Liver (tissue), 9 donors: ENCODE data around the gene WHAMM. TPM values are rescaled to one million over a fixed set of nuclear protein-coding genes. Genes with fewer than 3 reads are reported as not detected.

Experiments used
- DNase-seq: peaks from one replicate; pipeline ENCODE4 v3.0.0-alpha.2; 2017; ENCODE audit warnings: low spot score
- H3K27ac ChIP-seq, 2 donors: one replicate each; pipeline ENCODE4 v1.7.0; 2013; ENCODE audit warnings: inconsistent platforms in 2 of 2, low read length in 2 of 2, control low read depth in 1 of 2, low read depth in 1 of 2, mild to moderate bottlenecking in 1 of 2
- H3K27me3 ChIP-seq, 4 donors: one replicate each; pipeline versions ENCODE4 v1.6.1 to v1.7.0; 2013; ENCODE audit warnings: low read length in 3 of 4, inconsistent platforms in 1 of 4, mild to moderate bottlenecking in 1 of 4, moderate library complexity in 1 of 4; ENCODE audit not compliant: control insufficient read depth in 4 of 4, insufficient read depth in 4 of 4
- H3K36me3 ChIP-seq, 4 donors: one replicate each; pipeline versions ENCODE4 v1.6.1 to v1.7.0; 2013; ENCODE audit warnings: low read length in 3 of 4, mild to moderate bottlenecking in 3 of 4, low read depth in 1 of 4, moderate library complexity in 1 of 4; ENCODE audit not compliant: control insufficient read depth in 4 of 4, insufficient read depth in 3 of 4
- H3K4me1 ChIP-seq, 4 donors: one replicate each; pipeline versions ENCODE4 v1.6.1 to v1.7.0; 2013; ENCODE audit warnings: low read length in 3 of 4, mild to moderate bottlenecking in 3 of 4, moderate library complexity in 1 of 4; ENCODE audit not compliant: control insufficient read depth in 4 of 4, insufficient read depth in 4 of 4
- H3K4me3 ChIP-seq, 3 donors: one replicate each; pipeline versions ENCODE4 v1.6.1 to v1.7.0; 2013; ENCODE audit warnings: low read length in 3 of 3, control low read depth in 1 of 3, low read depth in 1 of 3, mild to moderate bottlenecking in 1 of 3
- H3K9ac ChIP-seq, 2 donors: one replicate each; pipeline ENCODE4 v1.7.0; 2013; ENCODE audit warnings: low read length in 2 of 2, mild to moderate bottlenecking in 2 of 2, moderate library complexity in 2 of 2, control low read depth in 1 of 2, low read depth in 1 of 2
- H3K9me3 ChIP-seq, 4 donors: one replicate each; pipeline versions ENCODE4 v1.6.1 to v1.7.0; 2013; ENCODE audit warnings: low read length in 3 of 4; ENCODE audit not compliant: control insufficient read depth in 4 of 4
- CTCF ChIP-seq: fragments of 150-350 bp; IDR thresholded peaks from 2 replicates; pipeline ENCODE4 v1.5.1; 2017; ENCODE audit warnings: improper control_type of control experiment, low read depth, low read length; ENCODE audit not compliant: missing input control
- EGR1 ChIP-seq, 2 donors: IDR thresholded peaks; 2 replicates each; pipeline ENCODE4 v1.6.1; 2016 to 2018; ENCODE audit warnings: antibody characterized with exemption in 2 of 2, low read depth in 2 of 2
- FOXA1 ChIP-seq: IDR thresholded peaks from 2 replicates; pipeline ENCODE4 v1.6.1; 2016; ENCODE audit warnings: antibody characterized with exemption
- FOXA2 ChIP-seq: IDR thresholded peaks from 2 replicates; pipeline ENCODE4 v1.6.1; 2016; ENCODE audit warnings: antibody characterized with exemption
- GABPA ChIP-seq, 2 donors: IDR thresholded peaks in 1 of 2; conservative IDR thresholded peaks in 1 of 2; 2 replicates each; pipeline ENCODE4 v1.6.1; 2016; ENCODE audit warnings: antibody characterized with exemption in 2 of 2, mild to moderate bottlenecking in 1 of 2, moderate library complexity in 1 of 2
- HNF4A ChIP-seq, 2 donors: conservative IDR thresholded peaks; 2 replicates each; pipeline ENCODE4 v1.6.1; 2016; ENCODE audit warnings: antibody characterized with exemption in 2 of 2, mild to moderate bottlenecking in 2 of 2
- HNF4G ChIP-seq: IDR thresholded peaks from 2 replicates; pipeline ENCODE4 v1.6.1; 2016; ENCODE audit warnings: antibody characterized with exemption
- JUND ChIP-seq, 2 donors: IDR thresholded peaks; 2 replicates each; pipeline ENCODE4 v1.6.1; 2016; ENCODE audit warnings: antibody characterized with exemption in 2 of 2
- MAX ChIP-seq: IDR thresholded peaks from 2 replicates; pipeline ENCODE4 v1.6.1; 2016; ENCODE audit warnings: antibody characterized with exemption
- NR2F2 ChIP-seq: IDR thresholded peaks from 2 replicates; pipeline ENCODE4 v1.6.1; 2016; ENCODE audit warnings: antibody characterized with exemption
- RAD21 ChIP-seq, 2 donors: IDR thresholded peaks; 2 replicates each; pipeline ENCODE4 v1.6.1; 2016; ENCODE audit warnings: antibody characterized with exemption in 2 of 2, mild to moderate bottlenecking in 2 of 2
- REST ChIP-seq: IDR thresholded peaks from 2 replicates; pipeline ENCODE4 v1.6.1; 2016; ENCODE audit warnings: antibody characterized with exemption, mild to moderate bottlenecking
- RXRA ChIP-seq, 2 donors: IDR thresholded peaks; 2 replicates each; pipeline ENCODE4 v1.6.1; 2017 to 2018; ENCODE audit warnings: antibody characterized with exemption in 2 of 2, mild to moderate bottlenecking in 1 of 2
- SP1 ChIP-seq: IDR thresholded peaks from 2 replicates; pipeline ENCODE4 v1.6.1; 2018; ENCODE audit warnings: antibody characterized with exemption, mild to moderate bottlenecking
- TAF1 ChIP-seq: conservative IDR thresholded peaks from 2 replicates; pipeline ENCODE4 v1.6.1; 2016; ENCODE audit warnings: antibody characterized with exemption, mild to moderate bottlenecking
- YY1 ChIP-seq: IDR thresholded peaks from 2 replicates; pipeline ENCODE4 v1.6.1; 2016; ENCODE audit warnings: antibody characterized with exemption, mild to moderate bottlenecking
- WGBS: extraction: QIAGEN DNeasy Blood & Tissue Kit; methylation state at CpG from one replicate; pipeline ENCODE4 v1.1.7; 2013; 5-methylcytosine and 5-hydroxymethylcytosine counted together
- polyA plus RNA-seq, 2 donors: library from polyadenylated mRNA; stranded (reverse) in 1 of 2; unstranded in 1 of 2; fragments of 200-250 nt in 1 of 2; fragments of >200 nt in 1 of 2; fragmentation: Nextera tagmentation in 1 of 2; extraction: Ambion mirVana in 1 of 2; gene quantifications; one replicate each; pipeline versions ENCODE4 v1.2.1 to v1.2.3, GENCODE V29; 2013 to 2015
- total RNA-seq, 2 donors: library from RNA; depleted of rRNA; stranded (reverse); fragments of >200 nt; gene quantifications; one replicate each; pipeline ENCODE4 v1.2.3, GENCODE V29; 2014
- TF ChIP-seq, protein P1 (sequence below): IDR thresholded peaks from 2 replicates; pipeline ENCODE4 v1.6.1; 2016; ENCODE audit warnings: antibody characterized with exemption
- TF ChIP-seq, protein P2 (sequence below): IDR thresholded peaks from 2 replicates; pipeline ENCODE4 v1.6.1; 2016; ENCODE audit warnings: antibody characterized with exemption
- donor health status: healthy.
- donor health status: healthy.
- donor health status: healthy.
- donor health status: healthy.
- donor health status: healthy.

The WHAMM gene
- total and polyA plus RNA-seq, 4 donors = 2.5 to 4.0 (median 3.2) TPM

DNA sequence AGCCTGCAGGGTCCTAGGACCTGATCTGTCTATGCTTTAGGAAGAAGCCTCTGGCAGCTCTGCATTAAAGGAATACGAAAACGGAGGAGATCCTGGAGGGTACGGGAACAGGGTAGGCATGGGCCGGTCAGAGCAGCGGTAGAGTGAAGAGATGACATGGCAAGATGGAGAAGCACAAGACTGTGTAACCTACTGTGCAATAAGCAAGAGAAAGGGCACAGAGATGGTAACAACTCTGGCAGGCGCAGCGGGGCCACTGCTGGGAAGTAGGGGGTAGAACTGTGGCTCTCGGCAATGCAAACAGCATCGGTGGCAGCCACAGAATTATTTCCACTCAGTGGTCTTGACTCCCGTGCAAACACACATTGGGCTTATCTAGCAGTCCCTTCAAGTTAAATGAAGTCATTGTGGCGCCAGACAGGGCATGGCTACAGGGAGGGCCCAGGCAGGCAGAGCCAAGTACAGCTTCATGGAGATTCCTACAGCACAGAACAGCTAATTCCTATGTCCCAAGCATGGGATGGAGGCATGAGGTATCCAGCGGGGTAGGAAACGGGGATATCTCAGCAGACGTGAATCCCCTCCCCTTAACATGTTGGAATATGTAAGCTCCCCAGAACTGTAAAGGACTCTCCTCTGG lies 28.8 kb downstream of the WHAMM start:
- 96% methylated on average over 14 of the region's 14 CpGs for WGBS
- no peak overlapping the region for H3K4me3 ChIP-seq
- no peaks in the 10 kb centered on the region for H3K27me3 ChIP-seq
- TF ChIP-seq FOXA2 (no peak), HNF4A (conservative IDR thresholded peaks at IDR 0.05) (no peak), RXRA (IDR thresholded peaks at IDR 0.05) (no peak), SP1 (no peak)
- DNase-seq = no peak
- no peak overlapping the region for H3K27ac ChIP-seq
- peaks cover 8 to 47% (median 31%) of the 10 kb centered on the region in 4 donors for H3K36me3 ChIP-seq
- no peaks in the 10 kb centered on the region for H3K9me3 ChIP-seq
- H3K9ac ChIP-seq = no peak overlapping the region
- H3K4me1 ChIP-seq = no peaks in the 10 kb centered on the region

DNA sequence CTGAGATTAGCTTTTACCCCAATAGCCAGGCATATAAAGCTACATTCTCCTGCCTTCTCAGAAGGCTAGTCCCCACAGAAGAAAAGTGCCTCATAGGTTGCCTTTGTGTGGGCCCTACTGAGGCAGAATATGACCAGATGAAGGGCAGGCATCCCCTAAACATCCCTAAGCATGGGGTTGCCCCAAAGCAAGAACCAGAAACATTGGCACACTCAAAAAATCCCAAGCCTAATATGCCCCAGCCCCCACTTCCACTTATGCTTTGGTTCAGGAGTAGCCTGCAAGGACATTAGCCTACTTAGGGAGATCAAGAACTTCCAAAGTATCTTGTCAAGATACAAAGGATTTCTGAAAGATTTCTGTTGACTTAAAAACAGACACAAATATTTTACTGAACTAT lies 29.7 kb downstream of the WHAMM start:
- peaks cover 9 to 47% (median 29%) of the 10 kb centered on the region in 4 donors for H3K36me3 ChIP-seq
- H3K9ac ChIP-seq = no peak overlapping the region
- H3K4me1 ChIP-seq = no peaks in the 10 kb centered on the region
- no peaks in the 10 kb centered on the region for H3K9me3 ChIP-seq
- H3K4me3 ChIP-seq = no peak overlapping the region
- TF ChIP-seq TAF1 (no peak), YY1 (no peak), RXRA (IDR thresholded peaks at IDR 0.05) (no peak), FOXA1 (no peak), JUND (IDR thresholded peaks at IDR 0.05) (no peak), CTCF (no peak), HNF4G (no peak), RAD21 (IDR thresholded peaks at IDR 0.05) (no peak), GABPA (IDR thresholded peaks at IDR 0.05 in 1 of 2, conservative IDR thresholded peaks at IDR 0.05 in 1 of 2) (no peak), MAX (no peak), FOXA2 (no peak), NR2F2 (no peak), REST (no peak), HNF4A (conservative IDR thresholded peaks at IDR 0.05) (no peak), EGR1 (IDR thresholded peaks at IDR 0.05; ENCODE audit: low read depth in 2 of 2) (no peak), SP1 (no peak)
- TF ChIP-seq, protein P1, sequence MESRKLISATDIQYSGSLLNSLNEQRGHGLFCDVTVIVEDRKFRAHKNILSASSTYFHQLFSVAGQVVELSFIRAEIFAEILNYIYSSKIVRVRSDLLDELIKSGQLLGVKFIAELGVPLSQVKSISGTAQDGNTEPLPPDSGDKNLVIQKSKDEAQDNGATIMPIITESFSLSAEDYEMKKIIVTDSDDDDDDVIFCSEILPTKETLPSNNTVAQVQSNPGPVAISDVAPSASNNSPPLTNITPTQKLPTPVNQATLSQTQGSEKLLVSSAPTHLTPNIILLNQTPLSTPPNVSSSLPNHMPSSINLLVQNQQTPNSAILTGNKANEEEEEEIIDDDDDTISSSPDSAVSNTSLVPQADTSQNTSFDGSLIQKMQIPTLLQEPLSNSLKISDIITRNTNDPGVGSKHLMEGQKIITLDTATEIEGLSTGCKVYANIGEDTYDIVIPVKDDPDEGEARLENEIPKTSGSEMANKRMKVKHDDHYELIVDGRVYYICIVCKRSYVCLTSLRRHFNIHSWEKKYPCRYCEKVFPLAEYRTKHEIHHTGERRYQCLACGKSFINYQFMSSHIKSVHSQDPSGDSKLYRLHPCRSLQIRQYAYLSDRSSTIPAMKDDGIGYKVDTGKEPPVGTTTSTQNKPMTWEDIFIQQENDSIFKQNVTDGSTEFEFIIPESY = no peak
- TF ChIP-seq, protein P2, sequence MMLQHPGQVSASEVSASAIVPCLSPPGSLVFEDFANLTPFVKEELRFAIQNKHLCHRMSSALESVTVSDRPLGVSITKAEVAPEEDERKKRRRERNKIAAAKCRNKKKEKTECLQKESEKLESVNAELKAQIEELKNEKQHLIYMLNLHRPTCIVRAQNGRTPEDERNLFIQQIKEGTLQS = no peak
- no peaks in the 10 kb centered on the region for H3K27me3 ChIP-seq
- no peak overlapping the region for H3K27ac ChIP-seq
- no peak for DNase-seq
